Inflammatory macrophage treated with lipopolysaccharide for 4 hours (primary cell): ENCODE results near the gene MXD1.

Source experiments
- DNase-seq: peaks from one replicate; pipeline ENCODE4 v3.0.0-alpha.2; 2020

The MXD1 gene

DNA sequence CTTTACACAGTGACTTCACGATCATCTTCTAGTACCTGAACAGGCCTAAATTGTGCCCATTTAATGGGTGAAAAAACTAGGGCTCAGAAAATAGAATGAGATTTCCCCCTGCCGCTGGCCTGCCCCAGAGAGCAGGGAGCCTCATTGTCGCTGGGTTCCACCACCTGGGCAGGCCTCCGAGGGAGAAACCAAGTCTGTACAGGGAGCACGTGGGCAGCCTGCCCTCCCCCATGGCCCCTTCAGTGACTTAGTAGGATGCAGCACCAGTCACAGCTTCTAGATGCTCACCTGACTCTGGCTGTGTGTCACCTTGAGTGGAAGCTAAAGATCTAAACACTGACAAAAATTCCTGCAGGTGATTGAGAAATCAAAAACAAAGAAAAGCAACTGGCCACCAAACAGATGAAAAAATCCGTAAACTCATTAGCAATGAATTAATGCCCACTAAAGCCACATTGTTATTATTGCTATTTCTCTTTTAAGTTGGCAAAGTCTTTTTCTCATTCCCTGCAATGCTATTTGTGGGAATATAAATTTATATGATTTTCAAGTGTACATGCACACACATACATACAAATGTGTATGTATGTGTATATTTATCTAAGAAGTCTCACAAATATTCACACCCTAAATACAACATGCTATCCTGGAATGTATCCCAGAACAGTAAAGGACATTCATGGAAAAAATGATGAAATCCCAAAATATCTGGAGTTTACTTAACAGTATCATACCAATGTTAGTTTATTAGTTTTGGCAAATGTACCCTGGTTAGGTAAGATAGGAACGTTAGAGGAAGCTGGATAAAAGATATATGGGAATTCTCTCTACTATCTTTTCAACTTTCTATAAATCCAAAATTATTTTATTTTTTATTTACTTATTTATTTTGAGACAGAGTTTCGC, 65.2 kb downstream of the MXD1 start:
- no peak for DNase-seq

DNA sequence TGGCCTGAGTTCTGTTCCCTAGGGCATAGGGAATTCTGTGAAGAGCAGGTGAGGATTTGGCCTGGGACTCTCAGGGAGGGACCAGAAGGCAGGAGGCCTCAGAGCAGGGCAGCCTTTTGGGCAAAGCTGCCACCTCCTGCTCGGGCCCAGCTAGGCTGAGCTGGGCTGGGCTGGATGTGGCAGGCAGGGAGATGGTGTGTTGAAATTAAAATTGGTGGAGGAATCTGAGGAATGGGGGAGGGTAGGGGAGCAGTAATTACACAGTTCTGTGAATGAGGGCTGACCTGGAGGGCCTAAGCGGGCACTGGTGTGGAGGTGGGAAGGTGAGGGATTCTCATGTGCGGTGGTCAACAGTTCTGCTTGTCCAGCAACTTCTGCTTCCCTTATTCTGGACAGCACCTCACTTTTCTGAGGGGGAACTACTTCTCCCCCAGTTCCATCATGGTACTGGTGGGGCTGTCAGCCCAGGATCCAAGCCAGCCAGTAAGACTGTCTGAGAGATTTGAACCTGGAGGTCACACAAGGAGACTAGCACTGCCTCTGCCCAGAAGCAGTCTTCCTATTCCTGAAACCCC, 68.6 kb downstream of the MXD1 start:
- no peak for DNase-seq

DNA sequence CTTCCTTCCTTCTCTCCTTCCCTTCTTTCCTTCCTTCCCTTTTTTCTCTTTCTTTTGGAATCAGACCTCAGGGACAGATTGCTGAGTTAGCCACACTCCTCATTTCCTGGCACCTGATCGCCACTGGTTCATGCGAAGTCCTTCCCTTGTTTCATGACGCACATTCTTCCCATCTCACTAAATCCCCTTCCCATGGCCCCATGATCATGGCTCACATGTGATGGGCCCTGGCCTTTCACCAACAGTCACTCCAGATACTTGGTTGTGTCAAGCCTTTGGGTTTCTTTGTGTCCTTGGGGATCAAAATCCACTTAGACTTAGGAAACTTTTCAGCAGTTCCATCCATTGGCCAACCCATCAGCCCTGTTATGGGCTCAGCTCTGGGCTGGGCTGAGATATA, 70.3 kb downstream of the MXD1 start:
- DNase-seq, result peak; percentile 26

DNA sequence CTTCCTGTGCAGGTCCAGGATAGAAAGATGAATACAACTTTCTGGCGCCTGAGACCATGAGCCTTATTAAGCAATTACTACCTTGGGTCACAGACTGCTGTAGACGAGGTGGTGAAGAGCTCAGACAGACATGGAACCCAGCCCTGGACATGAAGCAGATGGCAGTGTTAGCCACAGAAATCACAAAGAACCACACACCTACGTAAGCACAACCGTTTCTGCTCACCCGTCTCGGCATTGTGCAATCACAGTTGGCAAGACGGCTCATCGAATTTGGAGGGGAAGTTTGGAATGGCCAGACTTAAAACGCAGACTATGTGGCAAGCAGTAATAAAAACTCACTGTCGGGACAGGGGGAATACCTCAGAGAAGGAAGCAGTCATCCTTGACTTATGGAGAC, 70.8 kb downstream of the MXD1 start:
- DNase-seq, result peak; percentile 98

DNA sequence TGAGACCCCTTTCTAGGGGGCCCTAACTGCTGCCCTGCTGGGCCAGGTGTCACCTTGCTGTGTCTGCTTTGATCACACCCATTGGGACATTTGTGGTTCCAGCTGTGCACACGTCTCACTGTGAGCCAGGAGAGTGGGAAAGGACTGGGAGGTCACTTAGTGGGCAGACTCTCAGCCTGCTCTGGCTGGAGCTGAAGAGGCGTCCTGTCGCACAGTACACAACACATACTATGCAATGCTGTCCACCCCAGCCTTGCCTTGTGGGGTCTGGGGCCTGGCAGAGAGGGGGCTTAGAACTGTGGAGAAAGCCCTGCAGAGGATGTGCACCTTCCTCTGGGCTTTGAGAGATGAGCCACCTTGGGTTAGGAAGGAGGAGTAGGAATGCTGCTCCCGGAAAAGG, 71.8 kb downstream of the MXD1 start:
- DNase-seq, result no peak

DNA sequence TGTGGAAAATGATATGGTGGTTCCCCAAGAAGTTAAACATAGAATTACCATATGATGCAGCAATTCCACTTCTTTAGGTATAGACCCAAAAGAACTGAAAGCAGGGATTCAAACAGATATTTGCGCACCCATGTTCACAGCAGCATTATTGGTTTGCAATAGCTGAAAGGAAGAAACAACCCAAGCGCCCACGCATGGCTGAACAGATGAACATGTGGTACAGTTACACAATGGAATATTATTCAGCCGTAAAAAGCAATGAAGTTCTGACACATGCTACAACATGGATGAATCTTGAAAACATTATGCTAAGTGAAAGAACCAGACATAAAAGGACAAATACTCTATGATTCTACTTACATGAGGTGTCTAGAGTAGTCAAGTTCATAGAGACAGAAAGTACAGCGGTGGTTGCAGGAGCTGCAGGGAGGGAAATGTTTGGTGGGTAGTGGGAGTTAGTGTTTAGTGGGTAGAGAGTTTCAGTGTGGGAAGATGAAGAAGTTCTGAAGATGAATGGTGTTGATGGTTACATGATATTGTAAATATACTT, 73.3 kb downstream of the MXD1 start:
- peak; percentile 48 for DNase-seq

DNA sequence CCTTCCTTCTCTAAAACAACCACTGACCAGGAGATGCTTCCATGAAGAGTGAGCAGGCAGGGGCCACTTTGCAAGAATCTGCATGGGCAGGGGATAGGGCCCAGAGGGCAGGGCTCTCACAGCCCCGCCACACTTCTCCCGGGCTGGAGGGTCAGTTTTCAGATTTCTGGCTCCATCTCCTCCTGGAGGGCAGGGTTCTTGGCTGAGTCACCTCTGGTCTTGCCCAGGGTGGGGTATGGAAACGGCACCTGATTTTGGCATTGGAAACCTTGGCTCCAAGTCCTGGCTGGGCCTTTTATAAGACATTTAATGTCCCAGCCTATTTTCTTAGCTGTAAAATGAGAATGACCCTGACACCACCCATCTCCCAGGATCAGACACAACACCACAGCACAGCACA, 74.1 kb downstream of the MXD1 start:
- no peak for DNase-seq

DNA sequence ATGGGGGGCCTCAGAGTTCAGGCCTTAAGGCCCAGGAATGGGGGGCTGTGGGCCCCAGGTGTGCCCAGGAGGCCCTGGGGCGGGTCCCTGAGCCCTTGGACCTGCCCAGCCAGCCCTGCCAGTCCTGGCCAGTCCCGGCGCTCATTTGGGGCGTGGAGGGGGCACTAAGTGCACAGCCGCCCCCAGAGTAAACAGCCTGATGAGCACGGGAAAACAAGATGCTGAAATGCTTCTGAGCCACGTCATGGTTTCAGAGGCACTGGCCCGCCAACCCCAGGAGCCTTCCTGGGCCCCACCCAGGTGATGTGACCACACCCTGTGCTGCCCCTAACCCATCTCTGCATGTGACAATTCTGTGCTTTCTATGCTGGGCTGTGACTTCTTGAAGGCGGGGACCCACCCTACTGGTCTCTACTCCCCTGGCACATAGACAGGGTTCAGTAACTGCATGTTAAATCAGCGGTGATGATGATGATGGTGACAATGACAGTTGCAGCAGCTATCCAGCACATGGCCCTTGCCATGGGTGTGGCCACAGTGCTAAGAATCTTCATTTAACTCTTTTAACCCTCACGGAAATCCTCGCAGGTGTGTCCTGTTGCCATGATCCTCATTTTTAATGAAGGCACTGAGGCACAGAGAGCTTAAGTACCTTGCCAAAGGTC, 74.7 kb downstream of the MXD1 start:
- DNase-seq, result no peak
